PC-3 (cell line): ENCODE data around the gene MCM9.

Experiments used
- CTCF ChIP-seq: fragments of 300-600 bp; sonication (generic); conservative IDR thresholded peaks from 2 replicates; pipeline ENCODE4 v1.5.1; 2017; ENCODE audit warnings: antibody characterized with exemption, low read depth, mild to moderate bottlenecking, low read length
- EZH2 ChIP-seq: fragments of 300-600 bp; sonication (generic); IDR thresholded peaks from one replicate; pipeline ENCODE4 v1.6.1; 2017; ENCODE audit warnings: antibody characterized with exemption, mild to moderate bottlenecking, low read length; ENCODE audit not compliant: unreplicated experiment
- EZH2phosphoT487 ChIP-seq: fragments of 300-600 bp; sonication (generic); IDR thresholded peaks from 2 replicates; pipeline ENCODE4 v1.6.1; 2018; ENCODE audit warnings: mild to moderate bottlenecking, antibody characterized with exemption, low read length, borderline replicate concordance

- no peak for TF ChIP-seq CTCF
- no peak for TF ChIP-seq EZH2
- no peak for TF ChIP-seq EZH2phosphoT487
These were observed 150.3 kb downstream of the MCM9 start for GRCh38 chr6:118784641-118785164.
